H9 (cell line): Measurements from ENCODE around the gene LARGE1. TPM values are rescaled to one million over a fixed set of nuclear protein-coding genes. Genes with fewer than 3 reads are reported as not detected.

Source experiments
- DNase-seq: peaks from one replicate; pipeline ENCODE4 v3.0.0-alpha.2; 2017
- H2AFZ ChIP-seq: one replicate; pipeline ENCODE4 v1.6.1; 2013; ENCODE audit warnings: mild to moderate bottlenecking, low read length, control low read depth, moderate library complexity
- H2AK5ac ChIP-seq: 2 replicates; pipeline ENCODE4 v1.6.1; 2013; ENCODE audit warnings: low read length, control low read depth, mixed read lengths; ENCODE audit not compliant: insufficient read length
- H2BK120ac ChIP-seq: one replicate; pipeline ENCODE4 v1.6.1; 2013; ENCODE audit warnings: low read depth, mild to moderate bottlenecking, low read length, control low read depth, inconsistent platforms; ENCODE audit not compliant: poor library complexity, severe bottlenecking
- H2BK12ac ChIP-seq: 2 replicates; pipeline ENCODE4 v1.6.1; 2013; ENCODE audit warnings: low read length, control low read depth, mixed read lengths, low read depth; ENCODE audit not compliant: insufficient read length
- H2BK15ac ChIP-seq: 2 replicates; pipeline ENCODE4 v1.6.1; 2013; ENCODE audit warnings: low read depth, low read length, control low read depth
- H2BK20ac ChIP-seq: one replicate; pipeline ENCODE4 v1.6.1; 2013; ENCODE audit warnings: low read depth, mild to moderate bottlenecking, low read length, control low read depth, inconsistent platforms; ENCODE audit not compliant: poor library complexity, severe bottlenecking
- H2BK5ac ChIP-seq: 2 replicates; pipeline ENCODE4 v1.6.1; 2013; ENCODE audit warnings: low read length, control low read depth, mixed read lengths; ENCODE audit not compliant: insufficient read length
- H3K14ac ChIP-seq: 2 replicates; pipeline ENCODE4 v1.6.1; 2013; ENCODE audit warnings: low read length, control low read depth; ENCODE audit not compliant: insufficient read depth
- H3K18ac ChIP-seq: 2 replicates; pipeline ENCODE4 v1.6.1; 2013; ENCODE audit warnings: low read depth, mild to moderate bottlenecking, mixed read lengths, low read length, control low read depth; ENCODE audit not compliant: insufficient read length
- H3K23ac ChIP-seq: 2 replicates; pipeline ENCODE4 v1.6.1; 2013; ENCODE audit warnings: low read length, control low read depth, mixed read lengths, low read depth; ENCODE audit not compliant: insufficient read length
- H3K23me2 ChIP-seq: 2 replicates; pipeline ENCODE4 v1.6.1; 2013; ENCODE audit warnings: low read depth, mild to moderate bottlenecking, mixed read lengths, low read length, control low read depth; ENCODE audit not compliant: insufficient read length, poor library complexity, severe bottlenecking
- H3K27ac ChIP-seq: 2 replicates; pipeline ENCODE4 v1.5.1; 2013; ENCODE audit warnings: low read length, control low read depth, mixed read lengths, low read depth; ENCODE audit not compliant: insufficient read length
- H3K27me3 ChIP-seq: 2 replicates; pipeline ENCODE4 v1.6.1; 2013; ENCODE audit warnings: low read length, control low read depth, inconsistent platforms; ENCODE audit not compliant: insufficient read depth
- H3K4ac ChIP-seq: 2 replicates; pipeline ENCODE4 v1.6.1; 2013; ENCODE audit warnings: low read depth, mild to moderate bottlenecking, control low read depth, inconsistent platforms, low read length, moderate library complexity
- H3K4me1 ChIP-seq: 2 replicates; pipeline ENCODE4 v1.6.1; 2013; ENCODE audit warnings: low read length, control low read depth, inconsistent platforms; ENCODE audit not compliant: insufficient read depth
- H3K4me2 ChIP-seq: 2 replicates; pipeline ENCODE4 v1.6.1; 2013; ENCODE audit warnings: low read length, control low read depth, mixed read lengths; ENCODE audit not compliant: insufficient read length, insufficient read depth
- H3K56ac ChIP-seq: 2 replicates; pipeline ENCODE4 v1.6.1; 2013; ENCODE audit warnings: low read depth, mild to moderate bottlenecking, mixed read lengths, low read length, control low read depth; ENCODE audit not compliant: insufficient read length
- H3K79me1 ChIP-seq: 2 replicates; pipeline ENCODE4 v1.6.1; 2013; ENCODE audit warnings: low read depth, mild to moderate bottlenecking, moderate library complexity, low read length, control low read depth, inconsistent platforms; ENCODE audit not compliant: insufficient read depth, poor library complexity, severe bottlenecking
- H3K79me2 ChIP-seq: 2 replicates; pipeline ENCODE4 v1.6.1; 2013; ENCODE audit warnings: low read length, control low read depth, inconsistent platforms; ENCODE audit not compliant: insufficient read depth
- H3K9ac ChIP-seq: 2 replicates; pipeline ENCODE4 v1.6.1; 2013; ENCODE audit warnings: low read length, control low read depth, mixed read lengths; ENCODE audit not compliant: insufficient read length; ENCODE audit errors: extremely low read depth
- H3K9me3 ChIP-seq: one replicate; pipeline ENCODE4 v1.6.1; 2013; ENCODE audit warnings: low read depth, low read length, inconsistent platforms; ENCODE audit not compliant: control insufficient read depth
- H3T11ph ChIP-seq: one replicate; pipeline ENCODE4 v1.6.1; 2013; ENCODE audit warnings: mild to moderate bottlenecking, low read length, control low read depth, inconsistent platforms
- H4K20me1 ChIP-seq: one replicate; pipeline ENCODE4 v1.6.1; 2013; ENCODE audit not compliant: control insufficient read depth, insufficient read length, insufficient read depth
- H4K5ac ChIP-seq: 2 replicates; pipeline ENCODE4 v1.6.1; 2013; ENCODE audit warnings: low read depth, mild to moderate bottlenecking, mixed read lengths, low read length, control low read depth; ENCODE audit not compliant: insufficient read length
- H4K8ac ChIP-seq: replicated peaks from 2 replicates; pipeline ENCODE4 v1.6.1; 2013; ENCODE audit warnings: low read length, control low read depth, mixed read lengths, low read depth; ENCODE audit not compliant: insufficient read length
- H4K91ac ChIP-seq: 2 replicates; pipeline ENCODE4 v1.6.1; 2013; ENCODE audit warnings: low read depth, mild to moderate bottlenecking, moderate library complexity, mixed read lengths, low read length, control low read depth; ENCODE audit not compliant: insufficient read length
- H3K27ac Mint-ChIP-seq, 3 experiments: 2 replicates in 2 of 3; 3 replicates in 1 of 3; pipeline ENCODE4 v1.8.0; 2020 to 2021; ENCODE audit warnings: mixed read lengths in 3 of 3, mild to moderate bottlenecking in 1 of 3, moderate library complexity in 1 of 3
- H3K27me3 Mint-ChIP-seq: 2 replicates; pipeline ENCODE4 v1.8.0; 2021; ENCODE audit warnings: low read depth, mild to moderate bottlenecking, moderate library complexity, mixed read lengths
- H3K36me3 Mint-ChIP-seq, 3 experiments: 2 replicates in 2 of 3; 3 replicates in 1 of 3; pipeline ENCODE4 v1.8.0; 2020 to 2021; ENCODE audit warnings: low read depth in 3 of 3, mixed read lengths in 3 of 3; ENCODE audit not compliant: insufficient read depth in 1 of 3
- H3K4me1 Mint-ChIP-seq, 2 experiments: 2 replicates each; pipeline ENCODE4 v1.8.0; 2020; ENCODE audit warnings: mixed read lengths in 2 of 2
- H3K4me3 Mint-ChIP-seq, 2 experiments: 2 replicates in 1 of 2; 3 replicates in 1 of 2; pipeline ENCODE4 v1.8.0; 2020 to 2021; ENCODE audit warnings: mild to moderate bottlenecking in 2 of 2, mixed read lengths in 2 of 2, moderate library complexity in 1 of 2
- H3K9me3 Mint-ChIP-seq, 2 experiments: 2 replicates in 1 of 2; 3 replicates in 1 of 2; pipeline ENCODE4 v1.8.0; 2020; ENCODE audit warnings: mild to moderate bottlenecking in 2 of 2, mixed read lengths in 2 of 2, moderate library complexity in 1 of 2
- WGBS: extraction: QIAGEN DNeasy Blood & Tissue Kit; methylation state at CpG from one replicate; pipeline ENCODE4 v1.1.7; 2013; ENCODE audit warnings: missing lambda C conversion rate, low lambda C conversion rate, mixed read lengths; ENCODE audit not compliant: insufficient read length; ENCODE audit errors: extremely low coverage; 5-methylcytosine and 5-hydroxymethylcytosine counted together
- total RNA-seq: library from RNA; stranded (reverse); gene quantifications from 2 replicates; pipeline ENCODE4 v1.2.1, GENCODE V29; 2021
- TF ChIP-seq, protein P1 (sequence below): fragments of 200-600 bp; sonication (generic); conservative IDR thresholded peaks from 3 replicates; pipeline ENCODE4 v1.8.0; 2021; ENCODE audit warnings: antibody characterized with exemption, mild to moderate bottlenecking

Gene LARGE1
- total RNA-seq, 1 experiment from 2014 or later = 43.5 TPM

DNA sequence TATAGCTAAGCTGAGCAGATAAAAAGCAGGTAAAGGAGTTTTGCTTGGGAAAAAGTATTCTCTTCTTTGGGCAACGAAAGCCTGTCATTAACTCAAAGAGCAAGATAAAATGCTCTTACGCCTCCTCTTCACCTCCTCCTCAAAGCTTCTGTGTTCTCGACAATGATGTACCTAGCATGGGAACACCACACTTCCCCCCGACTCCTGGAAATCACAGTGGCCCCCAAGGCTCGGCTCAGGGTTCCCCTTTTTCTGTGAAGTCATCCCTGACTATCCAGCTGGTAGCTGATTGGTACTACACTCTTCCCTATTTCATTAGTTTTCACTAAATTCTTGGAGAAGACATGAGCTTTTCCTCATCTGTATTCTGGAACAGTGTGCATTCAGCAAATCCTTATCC is 336.1 kb downstream of the LARGE1 start:
- no peak overlapping the region for H3K56ac ChIP-seq
- H2BK20ac ChIP-seq = no peak overlapping the region
- H3K79me2 ChIP-seq = no peaks in the 10 kb centered on the region
- H2BK12ac ChIP-seq = no peak overlapping the region
- H3K14ac ChIP-seq = no peak overlapping the region
- no peaks in the 10 kb centered on the region for H3K79me1 ChIP-seq
- H4K8ac ChIP-seq = no peak overlapping the region
- no peaks in the 10 kb centered on the region for H3K9me3 Mint-ChIP-seq
- H3K9me3 ChIP-seq = no peaks in the 10 kb centered on the region
- no peaks in the 10 kb centered on the region for H3K27me3 ChIP-seq
- no peaks in the 10 kb centered on the region for H3K23me2 ChIP-seq
- H3K4me3 Mint-ChIP-seq = no peak overlapping the region
- peak overlapping the region; percentile 10 for H2AK5ac ChIP-seq
- no peak overlapping the region for H4K91ac ChIP-seq
- H2BK15ac ChIP-seq = no peak overlapping the region
- H3K23ac ChIP-seq = no peak overlapping the region
- peak overlapping the region in 1 of 3 experiments; percentile 62; a peak in 1 of 7 replicates for H3K27ac Mint-ChIP-seq
- H3K4me1 Mint-ChIP-seq = peaks cover 18 to 21% of the 10 kb centered on the region in 2 experiments
- H2BK120ac ChIP-seq = no peak overlapping the region
- no peak overlapping the region for H3K18ac ChIP-seq
- H3K4ac ChIP-seq = no peak overlapping the region
- TF ChIP-seq, protein P1, sequence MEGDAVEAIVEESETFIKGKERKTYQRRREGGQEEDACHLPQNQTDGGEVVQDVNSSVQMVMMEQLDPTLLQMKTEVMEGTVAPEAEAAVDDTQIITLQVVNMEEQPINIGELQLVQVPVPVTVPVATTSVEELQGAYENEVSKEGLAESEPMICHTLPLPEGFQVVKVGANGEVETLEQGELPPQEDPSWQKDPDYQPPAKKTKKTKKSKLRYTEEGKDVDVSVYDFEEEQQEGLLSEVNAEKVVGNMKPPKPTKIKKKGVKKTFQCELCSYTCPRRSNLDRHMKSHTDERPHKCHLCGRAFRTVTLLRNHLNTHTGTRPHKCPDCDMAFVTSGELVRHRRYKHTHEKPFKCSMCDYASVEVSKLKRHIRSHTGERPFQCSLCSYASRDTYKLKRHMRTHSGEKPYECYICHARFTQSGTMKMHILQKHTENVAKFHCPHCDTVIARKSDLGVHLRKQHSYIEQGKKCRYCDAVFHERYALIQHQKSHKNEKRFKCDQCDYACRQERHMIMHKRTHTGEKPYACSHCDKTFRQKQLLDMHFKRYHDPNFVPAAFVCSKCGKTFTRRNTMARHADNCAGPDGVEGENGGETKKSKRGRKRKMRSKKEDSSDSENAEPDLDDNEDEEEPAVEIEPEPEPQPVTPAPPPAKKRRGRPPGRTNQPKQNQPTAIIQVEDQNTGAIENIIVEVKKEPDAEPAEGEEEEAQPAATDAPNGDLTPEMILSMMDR = no peak
- no peak for DNase-seq
- H2BK5ac ChIP-seq = no peak overlapping the region
- H3K36me3 Mint-ChIP-seq = peaks cover 0 to 3% (median 0%) of the 10 kb centered on the region in 3 experiments; a peak in 1 of 7 replicates
- H3T11ph ChIP-seq = no peak overlapping the region
- no CpG with 5 or more reads among the region's 5 CpGs for WGBS
- H4K20me1 ChIP-seq = no peaks in the 10 kb centered on the region
- no peak overlapping the region for H2AFZ ChIP-seq
- H3K4me1 ChIP-seq = no peaks in the 10 kb centered on the region; the same call in 1 of the 2 replicates
- H3K27me3 Mint-ChIP-seq = no peaks in the 10 kb centered on the region
- no peak overlapping the region for H3K27ac ChIP-seq
- no peak overlapping the region for H3K9ac ChIP-seq
- no peak overlapping the region for H3K4me2 ChIP-seq
- no peak overlapping the region for H4K5ac ChIP-seq
